Peyer's patch (tissue), 4 donors: ENCODE data around the gene GPRIN3.

Source experiments
- POLR2A ChIP-seq, 2 donors: fragments of 450-650 bp; IDR thresholded peaks; one replicate each; pipeline ENCODE4 v1.5.1; 2017; ENCODE audit warnings: antibody characterized with exemption in 2 of 2, mild to moderate bottlenecking in 2 of 2, moderate library complexity in 2 of 2
- TF ChIP-seq, protein P1 (sequence below), 6 experiments: fragments of 450-650 bp in 4 of 6; fragments of 200-600 bp in 2 of 6; sonication (generic) in 1 of 6; IDR thresholded peaks; one replicate each; pipeline ENCODE4 v1.5.1; 2017 to 2019; ENCODE audit warnings: antibody characterized with exemption in 6 of 6, mild to moderate bottlenecking in 3 of 6, moderate library complexity in 1 of 6

DNA sequence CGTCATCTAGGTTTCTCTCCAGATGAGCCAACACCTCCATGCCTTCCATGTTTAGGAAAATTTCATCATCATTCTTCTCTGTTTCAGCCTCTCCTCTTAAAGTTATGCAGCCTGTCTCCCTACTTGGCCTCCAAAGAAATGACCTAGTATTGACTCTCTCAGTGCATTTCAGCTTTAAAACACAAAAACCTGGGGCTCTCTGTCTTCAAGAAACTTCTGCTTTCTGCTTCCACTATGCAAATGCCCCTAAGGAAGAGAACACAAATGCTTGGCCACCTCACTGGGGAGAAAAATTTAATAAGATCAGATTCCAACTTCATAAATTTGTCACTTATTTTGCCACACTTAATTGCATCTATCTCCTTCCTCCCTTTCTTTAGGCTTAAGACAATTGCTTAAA is 93.3 kb downstream of the GPRIN3 start:
- TF ChIP-seq, protein P1, sequence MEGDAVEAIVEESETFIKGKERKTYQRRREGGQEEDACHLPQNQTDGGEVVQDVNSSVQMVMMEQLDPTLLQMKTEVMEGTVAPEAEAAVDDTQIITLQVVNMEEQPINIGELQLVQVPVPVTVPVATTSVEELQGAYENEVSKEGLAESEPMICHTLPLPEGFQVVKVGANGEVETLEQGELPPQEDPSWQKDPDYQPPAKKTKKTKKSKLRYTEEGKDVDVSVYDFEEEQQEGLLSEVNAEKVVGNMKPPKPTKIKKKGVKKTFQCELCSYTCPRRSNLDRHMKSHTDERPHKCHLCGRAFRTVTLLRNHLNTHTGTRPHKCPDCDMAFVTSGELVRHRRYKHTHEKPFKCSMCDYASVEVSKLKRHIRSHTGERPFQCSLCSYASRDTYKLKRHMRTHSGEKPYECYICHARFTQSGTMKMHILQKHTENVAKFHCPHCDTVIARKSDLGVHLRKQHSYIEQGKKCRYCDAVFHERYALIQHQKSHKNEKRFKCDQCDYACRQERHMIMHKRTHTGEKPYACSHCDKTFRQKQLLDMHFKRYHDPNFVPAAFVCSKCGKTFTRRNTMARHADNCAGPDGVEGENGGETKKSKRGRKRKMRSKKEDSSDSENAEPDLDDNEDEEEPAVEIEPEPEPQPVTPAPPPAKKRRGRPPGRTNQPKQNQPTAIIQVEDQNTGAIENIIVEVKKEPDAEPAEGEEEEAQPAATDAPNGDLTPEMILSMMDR (IDR thresholded peaks at IDR 0.05), result no peak
- TF ChIP-seq POLR2A (IDR thresholded peaks at IDR 0.05), result no peak
